HG03521 (cell line): ENCODE measurements around the gene PKD1L1.

Experiments
- ATAC-seq: cut with Tn5 transposase; IDR thresholded peaks from one replicate; pipeline ENCODE4 v1.9.1; 2021; ENCODE audit warnings: mild to moderate bottlenecking, moderate library complexity; ENCODE audit not compliant: unreplicated experiment

PKD1L1 gene

GRCh38 chr7:47907981-47908616, 40.2 kb downstream of the PKD1L1 start:
- no peak for ATAC-seq

- no peak for ATAC-seq
Measured at GRCh38 chr7:47906883-47907282, 41.4 kb downstream of the PKD1L1 start.

GRCh38 chr7:47905076-47905920, 43.0 kb downstream of the PKD1L1 start:
- ATAC-seq: no peak

- ATAC-seq: no peak
Measured at GRCh38 chr7:47902013-47902412, 46.3 kb downstream of the PKD1L1 start.

GRCh38 chr7:47901542-47901941, 46.7 kb downstream of the PKD1L1 start:
- no peak for ATAC-seq

- ATAC-seq: no peak
Measured at GRCh38 chr7:47897831-47898230, 50.4 kb downstream of the PKD1L1 start.

GRCh38 chr7:47896809-47897423, 51.4 kb downstream of the PKD1L1 start:
- ATAC-seq: no peak

- ATAC-seq: no peak
Measured at GRCh38 chr7:47895026-47895425, 53.2 kb downstream of the PKD1L1 start.

- ATAC-seq: no peak
Measured at GRCh38 chr7:47893721-47894365, 54.4 kb downstream of the PKD1L1 start.

GRCh38 chr7:47893238-47893637, 55.0 kb downstream of the PKD1L1 start:
- no peak for ATAC-seq

GRCh38 chr7:47890606-47891005, 57.7 kb downstream of the PKD1L1 start:
- no peak for ATAC-seq

GRCh38 chr7:47890125-47890524, 58.1 kb downstream of the PKD1L1 start:
- ATAC-seq: no peak

- ATAC-seq: no peak
Measured at GRCh38 chr7:47889723-47890122, 58.5 kb downstream of the PKD1L1 start.

GRCh38 chr7:47888371-47889265, 59.6 kb downstream of the PKD1L1 start:
- no peak for ATAC-seq

- ATAC-seq: no peak
Measured at GRCh38 chr7:47887016-47887640, 61.1 kb downstream of the PKD1L1 start.

- ATAC-seq: no peak
Measured at GRCh38 chr7:47885987-47886811, 62.1 kb downstream of the PKD1L1 start.

- ATAC-seq: no peak
Measured at GRCh38 chr7:47885309-47885986, 62.8 kb downstream of the PKD1L1 start.

- ATAC-seq: no peak
Measured at GRCh38 chr7:47884675-47885074, 63.6 kb downstream of the PKD1L1 start.

- no peak for ATAC-seq
Measured at GRCh38 chr7:47882635-47883034, 65.6 kb downstream of the PKD1L1 start.
